GM12872 (cell line): ENCODE results near the gene LMNTD2.

ENCODE experiments used
- CTCF ChIP-seq: IDR thresholded peaks from 3 replicates; pipeline ENCODE4 v1.5.1; 2011; ENCODE audit warnings: low read depth, mild to moderate bottlenecking, low read length, moderate library complexity; ENCODE audit not compliant: insufficient read depth

The LMNTD2 gene

GRCh38 chr11:586376-587316, 26.1 kb upstream of the LMNTD2 start:
- no peak for TF ChIP-seq CTCF

GRCh38 chr11:584287-584686, 23.7 kb upstream of the LMNTD2 start:
- TF ChIP-seq CTCF, result no peak

- TF ChIP-seq CTCF, result no peak
Measured at GRCh38 chr11:581752-582151, 21.2 kb upstream of the LMNTD2 start.

- TF ChIP-seq CTCF, result no peak
Measured at GRCh38 chr11:581342-581741, 20.8 kb upstream of the LMNTD2 start.

GRCh38 chr11:579830-580601, 19.5 kb upstream of the LMNTD2 start:
- no peak for TF ChIP-seq CTCF

GRCh38 chr11:578276-579035, 17.9 kb upstream of the LMNTD2 start:
- TF ChIP-seq CTCF, result no peak

- no peak for TF ChIP-seq CTCF
Measured at GRCh38 chr11:577611-577894, 17.0 kb upstream of the LMNTD2 start.
